NCI-H345 (cell line): Measurements from ENCODE around the gene TRIM5.
"Not testable (repeated sequence)": the region's sequence is repeated elsewhere in the genome, so short reads cannot be mapped to it uniquely, and the experiment has no call there.

ENCODE experiments used
- DNase-seq: peaks from one replicate; lab custom pipeline; 2025; lab: John Stamatoyannopoulos, UW

TRIM5 gene

GRCh38 chr11:5688482-5688881 lies 3.6 kb upstream of the TRIM5 start:
- no peak for DNase-seq

GRCh38 chr11:5686426-5686825 lies 1.6 kb upstream of the TRIM5 start:
- no peak for DNase-seq

- no peak for DNase-seq
Measured at GRCh38 chr11:5684036-5684645, 733 bp downstream of the TRIM5 start.

- not testable (repeated sequence) for DNase-seq
Measured at GRCh38 chr11:5683620-5684019, 1.3 kb downstream of the TRIM5 start.

GRCh38 chr11:5682890-5683441 lies 1.9 kb downstream of the TRIM5 start:
- not testable (repeated sequence) for DNase-seq

GRCh38 chr11:5679811-5680210 lies 5.1 kb downstream of the TRIM5 start:
- DNase-seq: no peak

- no peak for DNase-seq
Measured at GRCh38 chr11:5674391-5674790, 10.5 kb downstream of the TRIM5 start.

- DNase-seq: no peak
Measured at GRCh38 chr11:5671831-5672230, 13.0 kb downstream of the TRIM5 start.

GRCh38 chr11:5666402-5666793 lies 18.5 kb downstream of the TRIM5 start:
- DNase-seq: no peak

GRCh38 chr11:5665746-5666401 lies 19.0 kb downstream of the TRIM5 start:
- DNase-seq: no peak

- DNase-seq: no peak
Measured at GRCh38 chr11:5665051-5665570, 19.8 kb downstream of the TRIM5 start.

GRCh38 chr11:5663511-5663910 lies 21.4 kb downstream of the TRIM5 start:
- DNase-seq: no peak

- DNase-seq: no peak
Measured at GRCh38 chr11:5658318-5658717, 26.6 kb downstream of the TRIM5 start.

GRCh38 chr11:5656956-5657355 lies 27.9 kb downstream of the TRIM5 start:
- not testable (repeated sequence) for DNase-seq

- no peak for DNase-seq
Measured at GRCh38 chr11:5655474-5655873, 29.4 kb downstream of the TRIM5 start.

- DNase-seq: no peak
Measured at GRCh38 chr11:5646139-5646538, 38.7 kb downstream of the TRIM5 start.

- DNase-seq: no peak
Measured at GRCh38 chr11:5643585-5643984, 41.3 kb downstream of the TRIM5 start.

- no peak for DNase-seq
Measured at GRCh38 chr11:5639953-5640352, 44.9 kb downstream of the TRIM5 start.

- no peak for DNase-seq
Measured at GRCh38 chr11:5631969-5632635, 52.8 kb downstream of the TRIM5 start.

GRCh38 chr11:5631417-5631816 lies 53.5 kb downstream of the TRIM5 start:
- no peak for DNase-seq

- no peak for DNase-seq
Measured at GRCh38 chr11:5626196-5626595, 58.7 kb downstream of the TRIM5 start.

- no peak for DNase-seq
Measured at GRCh38 chr11:5625281-5625680, 59.6 kb downstream of the TRIM5 start.
